ENCODE data around the gene CARD9.

CARD9 gene

DNA sequence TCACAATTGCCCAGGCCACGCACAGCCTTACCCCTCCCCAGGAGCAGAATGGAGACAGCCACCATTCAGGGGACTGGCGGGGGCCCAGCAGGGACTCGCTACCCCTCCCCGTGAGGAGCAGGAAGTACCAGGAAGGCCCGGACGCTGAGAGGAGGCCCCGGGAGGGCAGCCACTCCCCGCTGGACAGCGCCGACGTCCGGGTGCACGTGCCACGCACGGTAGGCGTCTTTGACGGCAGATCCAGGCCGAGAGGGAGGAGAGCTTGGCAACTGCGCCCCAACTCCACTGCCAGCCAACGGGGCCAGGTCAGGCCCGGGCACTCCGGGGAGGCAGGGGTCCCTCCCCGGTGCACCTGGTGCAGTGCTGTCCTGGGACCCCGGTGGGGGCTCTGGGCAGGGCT lies 23.9 kb downstream of the CARD9 start:
- Histone ChIP-seq H3K18ac (ENCODE audit: low read depth in 1 of 2, low read length in 2 of 2) (no peak overlapping the region), H3K36me3 (ENCODE audit: control insufficient read depth in 1 of 2, insufficient read depth in 2 of 2, low read depth in 1 of 2, low read length in 2 of 2) (peaks cover 7 to 57% of the 10 kb centered on the region in 2 experiments), H4K8ac (ENCODE audit: low read length) (no peak overlapping the region), H3K9me3 (ENCODE audit: control insufficient read depth, low read length) (no peaks in the 10 kb centered on the region), H3K79me1 (replicated peaks; ENCODE audit: low read length, poor library complexity, severe bottlenecking) (no peaks in the 10 kb centered on the region), H4K91ac (ENCODE audit: low read length) (no peak overlapping the region), H2AK5ac (ENCODE audit: low read length, severe bottlenecking) (no peak overlapping the region), H3K4ac (ENCODE audit: low read depth in 1 of 2, low read length in 2 of 2) (no peak overlapping the region), H2BK120ac (ENCODE audit: low read depth, low read length) (no peak overlapping the region), H3K4me3 (ENCODE audit: insufficient read depth in 1 of 2, low read depth in 1 of 2, low read length in 2 of 2) (no peak overlapping the region), H3K9ac (ENCODE audit: low read length) (no peak overlapping the region), H2BK12ac (ENCODE audit: low read length in 2 of 2) (no peak overlapping the region), H3K27me3 (ENCODE audit: control insufficient read depth in 1 of 2, insufficient read depth in 1 of 2, low read length in 2 of 2) (no peaks in the 10 kb centered on the region), H3K27ac (ENCODE audit: low read length, poor library complexity, severe bottlenecking) (no peak overlapping the region), H3K14ac (ENCODE audit: low read length in 2 of 2) (no peak overlapping the region), H3K4me1 (ENCODE audit: control insufficient read depth, insufficient read depth, low read depth, low read length) (peaks cover 37% of the 10 kb centered on the region), H3K23ac (ENCODE audit: low read length in 2 of 2) (no peak overlapping the region), H2BK5ac (ENCODE audit: low read depth, low read length, poor library complexity, severe bottlenecking) (no peak overlapping the region), H3K4me2 (ENCODE audit: low read length, poor library complexity, severe bottlenecking) (no peak overlapping the region), H2BK15ac (ENCODE audit: low read depth, poor library complexity, severe bottlenecking) (no peak overlapping the region), H2AFZ (ENCODE audit: low read depth, low read length) (no peak overlapping the region)
- 95% methylated on average over 24 of the region's 24 CpGs for WGBS
- no peak for DNase-seq

DNA sequence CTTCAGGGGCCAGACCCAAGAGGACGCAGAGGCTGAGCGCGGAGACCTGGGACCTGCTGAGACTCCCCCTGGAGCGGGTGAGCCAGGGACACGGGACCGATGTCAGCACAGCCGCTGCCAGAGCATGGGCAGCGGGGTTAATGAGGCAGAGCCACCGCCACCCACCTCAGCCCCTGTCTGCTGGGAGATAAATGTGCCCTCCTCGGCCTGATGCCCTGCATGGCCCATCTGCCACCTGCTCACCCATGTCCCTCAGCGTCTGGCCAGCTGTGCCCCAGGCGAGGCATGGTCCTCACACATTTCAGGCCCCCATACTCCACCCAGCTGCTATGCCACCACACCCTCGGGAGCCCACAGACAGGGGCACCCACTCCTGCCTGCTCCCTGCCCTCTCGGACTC lies 24.8 kb downstream of the CARD9 start:
- H3K14ac ChIP-seq (ENCODE audit: low read length in 2 of 2), result no peak overlapping the region
- H3K27me3 ChIP-seq (ENCODE audit: control insufficient read depth in 1 of 2, insufficient read depth in 1 of 2, low read length in 2 of 2), result no peaks in the 10 kb centered on the region
- H3K4me2 ChIP-seq (ENCODE audit: low read length, poor library complexity, severe bottlenecking), result no peak overlapping the region
- H2AFZ ChIP-seq (ENCODE audit: low read depth, low read length), result no peak overlapping the region
- 91% methylated on average over 14 of the region's 14 CpGs for WGBS
- no peak overlapping the region for H3K23ac ChIP-seq (ENCODE audit: low read length in 2 of 2)
- H4K8ac ChIP-seq (ENCODE audit: low read length), result no peak overlapping the region
- no peak for DNase-seq
- H3K4me3 ChIP-seq (ENCODE audit: insufficient read depth in 1 of 2, low read depth in 1 of 2, low read length in 2 of 2), result no peak overlapping the region
- no peak overlapping the region for H3K4ac ChIP-seq (ENCODE audit: low read depth in 1 of 2, low read length in 2 of 2)
- H3K79me1 ChIP-seq (replicated peaks; ENCODE audit: low read length, poor library complexity, severe bottlenecking), result no peaks in the 10 kb centered on the region
- no peak overlapping the region for H3K18ac ChIP-seq (ENCODE audit: low read depth in 1 of 2, low read length in 2 of 2)
- no peak overlapping the region for H4K91ac ChIP-seq (ENCODE audit: low read length)
- no peaks in the 10 kb centered on the region for H3K9me3 ChIP-seq (ENCODE audit: control insufficient read depth, low read length)
- no peak overlapping the region for H2AK5ac ChIP-seq (ENCODE audit: low read length, severe bottlenecking)
- H3K36me3 ChIP-seq (ENCODE audit: control insufficient read depth in 1 of 2, insufficient read depth in 2 of 2, low read depth in 1 of 2, low read length in 2 of 2), result peaks cover 7 to 62% of the 10 kb centered on the region in 2 experiments
- no peak overlapping the region for H2BK12ac ChIP-seq (ENCODE audit: low read length in 2 of 2)
- H2BK5ac ChIP-seq (ENCODE audit: low read depth, low read length, poor library complexity, severe bottlenecking), result no peak overlapping the region
- no peak overlapping the region for H2BK120ac ChIP-seq (ENCODE audit: low read depth, low read length)
- H3K9ac ChIP-seq (ENCODE audit: low read length), result no peak overlapping the region
- H3K4me1 ChIP-seq (ENCODE audit: control insufficient read depth, insufficient read depth, low read depth, low read length), result peaks cover 32% of the 10 kb centered on the region
- H2BK15ac ChIP-seq (ENCODE audit: low read depth, poor library complexity, severe bottlenecking), result no peak overlapping the region
- H3K27ac ChIP-seq (ENCODE audit: low read length, poor library complexity, severe bottlenecking), result no peak overlapping the region

DNA sequence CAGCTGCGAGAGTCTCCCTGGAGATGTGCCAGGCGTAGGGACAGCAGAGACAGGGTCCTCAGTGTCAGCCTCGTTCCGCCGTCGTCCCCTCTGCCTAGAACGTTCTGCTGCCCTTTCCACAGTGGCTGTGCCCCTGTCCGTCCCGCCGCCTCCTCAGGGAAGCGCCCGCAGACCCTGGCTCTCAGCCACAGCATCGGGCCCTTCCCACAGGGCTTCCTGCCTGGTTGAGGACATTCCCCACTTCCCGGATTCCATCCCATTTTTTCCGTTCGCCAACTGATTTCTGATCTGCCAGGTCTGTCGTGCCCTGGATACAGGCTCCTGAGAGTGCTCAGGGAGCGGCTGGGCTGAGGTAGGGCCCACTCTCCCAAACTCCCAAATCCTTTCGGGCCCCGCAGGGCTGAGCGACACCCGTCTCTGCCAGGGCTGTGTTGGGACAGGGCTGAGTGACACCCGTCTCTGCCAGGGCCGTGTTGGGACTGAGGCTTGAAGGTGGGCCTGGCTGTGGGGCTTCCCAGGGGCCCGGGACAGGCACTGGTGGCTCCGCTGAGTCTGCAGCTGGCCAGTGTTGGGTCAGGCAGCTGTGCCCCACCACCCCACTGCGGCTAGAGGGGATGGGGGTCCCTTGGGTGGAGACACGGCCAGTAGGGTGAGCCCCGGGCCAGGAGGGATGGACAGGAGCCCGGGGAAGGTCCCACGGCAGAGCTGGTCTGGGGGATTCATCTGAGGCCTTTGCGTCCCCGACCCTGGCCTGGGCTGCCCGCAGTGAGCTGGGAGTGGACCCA lies 25.8 kb downstream of the CARD9 start:
- Histone ChIP-seq H3K27me3 (ENCODE audit: control insufficient read depth in 1 of 2, insufficient read depth in 1 of 2, low read length in 2 of 2) (no peaks in the 10 kb centered on the region), H3K27ac (ENCODE audit: low read length, poor library complexity, severe bottlenecking) (no peak overlapping the region), H2BK5ac (ENCODE audit: low read depth, low read length, poor library complexity, severe bottlenecking) (no peak overlapping the region), H3K4me2 (ENCODE audit: low read length, poor library complexity, severe bottlenecking) (no peak overlapping the region), H3K9ac (ENCODE audit: low read length) (no peak overlapping the region), H3K79me1 (replicated peaks; ENCODE audit: low read length, poor library complexity, severe bottlenecking) (no peaks in the 10 kb centered on the region), H2BK120ac (ENCODE audit: low read depth, low read length) (no peak overlapping the region), H3K9me3 (ENCODE audit: control insufficient read depth, low read length) (no peaks in the 10 kb centered on the region), H3K36me3 (ENCODE audit: control insufficient read depth in 1 of 2, insufficient read depth in 2 of 2, low read depth in 1 of 2, low read length in 2 of 2) (peaks cover 7 to 63% of the 10 kb centered on the region in 2 experiments), H3K4me3 (ENCODE audit: insufficient read depth in 1 of 2, low read depth in 1 of 2, low read length in 2 of 2) (no peak overlapping the region), H2AFZ (ENCODE audit: low read depth, low read length) (no peak overlapping the region), H4K91ac (ENCODE audit: low read length) (peak overlapping the region; percentile 6), H2AK5ac (ENCODE audit: low read length, severe bottlenecking) (no peak overlapping the region), H3K14ac (ENCODE audit: low read length in 2 of 2) (no peak overlapping the region), H4K8ac (ENCODE audit: low read length) (no peak overlapping the region), H3K4ac (ENCODE audit: low read depth in 1 of 2, low read length in 2 of 2) (no peak overlapping the region), H3K23ac (ENCODE audit: low read length in 2 of 2) (no peak overlapping the region), H3K18ac (ENCODE audit: low read depth in 1 of 2, low read length in 2 of 2) (no peak overlapping the region), H2BK12ac (ENCODE audit: low read length in 2 of 2) (no peak overlapping the region), H2BK15ac (ENCODE audit: low read depth, poor library complexity, severe bottlenecking) (no peak overlapping the region), H3K4me1 (ENCODE audit: control insufficient read depth, insufficient read depth, low read depth, low read length) (peaks cover 42% of the 10 kb centered on the region)
- no peak for DNase-seq
- 87% methylated on average over 33 of the region's 34 CpGs for WGBS

DNA sequence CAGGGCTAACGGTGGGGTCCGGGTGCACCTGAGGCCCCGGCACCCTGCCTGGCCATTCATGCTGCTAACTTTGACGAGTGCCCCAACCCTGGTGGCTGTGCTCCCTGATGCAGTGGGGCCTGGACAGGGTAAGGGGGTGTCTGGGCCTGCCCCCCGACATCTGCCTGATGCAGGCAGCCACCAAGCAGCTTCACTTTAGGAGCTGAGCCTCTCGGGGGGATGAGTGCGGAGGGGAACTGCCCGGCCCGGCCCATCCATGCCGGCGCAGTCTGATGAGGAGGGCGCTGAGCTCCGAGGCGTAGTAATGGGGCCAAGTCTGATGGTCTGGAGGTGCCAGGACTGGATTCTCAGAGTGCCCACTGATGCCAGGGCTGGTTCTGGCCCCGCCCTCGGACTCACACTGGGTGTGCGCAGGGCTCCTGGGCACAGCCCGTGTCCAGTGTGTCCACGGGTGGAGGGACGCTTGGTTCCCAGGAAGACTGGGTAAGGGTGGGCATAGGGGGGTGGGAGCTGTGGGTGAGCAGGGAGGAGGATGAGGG lies 26.5 kb downstream of the CARD9 start:
- Histone ChIP-seq H3K4me1 (ENCODE audit: control insufficient read depth, insufficient read depth, low read depth, low read length) (peaks cover 48% of the 10 kb centered on the region), H2AFZ (ENCODE audit: low read depth, low read length) (no peak overlapping the region), H3K9me3 (ENCODE audit: control insufficient read depth, low read length) (no peaks in the 10 kb centered on the region), H3K9ac (ENCODE audit: low read length) (peak overlapping the region; percentile 74), H4K91ac (ENCODE audit: low read length) (peak overlapping the region; percentile 36), H3K27me3 (ENCODE audit: control insufficient read depth in 1 of 2, insufficient read depth in 1 of 2, low read length in 2 of 2) (no peaks in the 10 kb centered on the region), H3K4me3 (ENCODE audit: insufficient read depth in 1 of 2, low read depth in 1 of 2, low read length in 2 of 2) (no peak overlapping the region), H3K79me1 (replicated peaks; ENCODE audit: low read length, poor library complexity, severe bottlenecking) (no peaks in the 10 kb centered on the region), H3K18ac (ENCODE audit: low read depth in 1 of 2, low read length in 2 of 2) (no peak overlapping the region), H2BK12ac (ENCODE audit: low read length in 2 of 2) (no peak overlapping the region), H3K27ac (ENCODE audit: low read length, poor library complexity, severe bottlenecking) (no peak overlapping the region), H2BK5ac (ENCODE audit: low read depth, low read length, poor library complexity, severe bottlenecking) (no peak overlapping the region), H2AK5ac (ENCODE audit: low read length, severe bottlenecking) (no peak overlapping the region), H3K23ac (ENCODE audit: low read length in 2 of 2) (no peak overlapping the region), H3K14ac (ENCODE audit: low read length in 2 of 2) (no peak overlapping the region), H2BK15ac (ENCODE audit: low read depth, poor library complexity, severe bottlenecking) (no peak overlapping the region), H2BK120ac (ENCODE audit: low read depth, low read length) (no peak overlapping the region), H3K4ac (ENCODE audit: low read depth in 1 of 2, low read length in 2 of 2) (no peak overlapping the region), H3K36me3 (ENCODE audit: control insufficient read depth in 1 of 2, insufficient read depth in 2 of 2, low read depth in 1 of 2, low read length in 2 of 2) (peaks cover 7 to 62% of the 10 kb centered on the region in 2 experiments), H4K8ac (ENCODE audit: low read length) (peak overlapping the region; percentile 15), H3K4me2 (ENCODE audit: low read length, poor library complexity, severe bottlenecking) (no peak overlapping the region)
- no peak for DNase-seq
- WGBS, result 96% methylated on average over 20 of the region's 20 CpGs
